ENCODE measurements around the gene HRG.

HRG gene

DNA sequence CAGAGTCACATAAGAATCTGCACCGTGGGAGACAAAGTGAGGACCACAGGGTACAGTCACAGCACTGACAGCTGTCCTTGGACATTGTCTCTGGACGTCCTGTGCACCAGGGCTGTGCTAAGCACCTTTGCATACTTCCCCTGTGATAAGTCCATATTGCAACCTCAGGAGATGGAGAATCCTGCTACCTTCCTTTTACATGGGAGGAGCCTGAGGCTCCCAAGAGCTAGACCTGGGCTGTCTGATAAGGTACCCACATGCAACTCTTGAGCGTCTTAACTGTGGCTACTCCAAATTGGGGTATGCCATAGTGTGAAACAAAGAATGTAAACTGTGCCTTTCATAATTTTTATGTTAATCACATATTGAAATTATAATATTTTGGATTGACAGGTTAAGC, 28.1 kb upstream of the HRG start:
- DNase-seq (ENCODE audit: low read depth in 1 of 2, low spot score in 1 of 2): no peak

- no peak for DNase-seq (ENCODE audit: low read depth in 1 of 2, low spot score in 1 of 2)
Measured at GRCh38 chr3:186638259-186638658, 27.6 kb upstream of the HRG start.

DNA sequence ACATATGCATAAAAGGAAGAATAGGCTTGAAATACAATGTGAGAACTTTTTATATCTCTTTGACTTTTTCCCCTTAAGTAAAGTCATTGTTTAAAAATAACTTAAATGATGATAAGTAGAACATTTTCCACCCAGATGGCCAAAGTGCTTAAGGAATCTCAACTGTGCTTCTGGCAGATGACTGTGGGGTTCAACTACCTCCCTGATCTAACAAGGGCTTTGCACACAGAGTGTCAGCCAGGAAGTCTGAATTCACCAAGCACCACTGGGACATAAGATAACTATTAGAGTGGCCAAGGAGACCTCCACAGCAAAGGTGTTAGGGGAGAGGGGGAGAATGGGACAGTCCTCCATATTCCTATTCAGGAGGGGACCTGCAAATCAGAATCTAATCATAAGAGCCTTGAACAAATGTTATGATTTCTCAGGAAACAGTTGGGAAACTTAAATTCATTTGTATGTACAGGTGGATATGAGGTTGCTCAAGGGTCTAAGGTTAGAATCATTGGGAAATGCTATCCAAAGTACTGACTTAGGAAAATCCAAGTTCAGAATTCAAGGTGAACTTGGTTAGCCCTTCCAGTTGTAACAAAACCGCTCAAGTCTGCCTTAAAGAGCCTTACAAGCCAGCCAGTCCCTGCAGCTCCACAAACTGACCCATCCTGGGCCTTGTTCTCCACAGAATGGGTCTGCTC, 25.9 kb upstream of the HRG start, which contains the start of gene FETUB:
Gene FETUB, plus strand, starts transcription at position 622 of the 695 bp plus-strand sequence. Its CDS starts 62 bp downstream, at position 684.
- DNase-seq (ENCODE audit: low read depth in 1 of 2, low spot score in 1 of 2): no peak

GRCh38 chr3:186640473-186640818, 25.4 kb upstream of the HRG start:
- DNase-seq (ENCODE audit: low read depth in 1 of 2, low spot score in 1 of 2): no peak

DNA sequence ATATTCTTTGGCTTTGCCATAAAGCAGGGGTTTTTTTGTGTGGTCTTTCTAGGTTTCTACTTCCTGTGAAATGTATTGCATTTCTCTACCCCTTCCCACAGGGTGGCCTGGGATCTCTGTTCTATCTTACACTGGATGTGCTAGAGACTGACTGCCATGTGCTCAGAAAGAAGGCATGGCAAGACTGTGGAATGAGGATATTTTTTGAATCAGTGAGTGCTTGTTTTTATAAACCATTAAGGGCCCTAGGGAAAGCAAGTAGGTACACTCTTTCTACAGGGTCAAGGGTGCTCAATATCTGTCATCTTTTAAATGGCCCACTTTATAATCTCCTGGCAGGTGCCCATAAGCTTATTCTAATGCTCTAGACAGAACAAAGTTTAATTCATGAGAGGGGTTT, 24.9 kb upstream of the HRG start:
- DNase-seq (ENCODE audit: low read depth in 1 of 2, low spot score in 1 of 2): no peak

GRCh38 chr3:186642014-186642413, 23.8 kb upstream of the HRG start:
- DNase-seq (ENCODE audit: low read depth in 1 of 2, low spot score in 1 of 2): no peak

- DNase-seq (ENCODE audit: low read depth in 1 of 2, low spot score in 1 of 2): no peak
Measured at GRCh38 chr3:186643493-186643892, 22.3 kb upstream of the HRG start.

DNA sequence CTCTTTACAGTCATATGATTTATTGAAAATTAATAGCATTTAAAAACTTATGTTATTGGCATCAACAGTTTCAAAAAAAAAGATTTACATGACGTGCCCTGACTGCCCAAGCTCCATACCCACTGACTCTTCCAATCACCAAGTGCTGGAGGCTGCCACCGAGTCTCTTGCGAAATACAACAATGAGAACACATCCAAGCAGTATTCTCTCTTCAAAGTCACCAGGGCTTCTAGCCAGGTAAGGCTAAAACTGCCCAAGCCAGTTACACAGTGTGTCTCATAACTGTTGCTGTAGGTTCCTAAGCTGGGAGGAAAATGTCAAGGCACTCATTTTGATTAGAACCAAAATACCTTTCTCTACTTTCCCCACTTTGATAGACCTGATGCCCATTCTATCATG, 21.1 kb upstream of the HRG start:
- DNase-seq (ENCODE audit: low read depth in 1 of 2, low spot score in 1 of 2): no peak

DNA sequence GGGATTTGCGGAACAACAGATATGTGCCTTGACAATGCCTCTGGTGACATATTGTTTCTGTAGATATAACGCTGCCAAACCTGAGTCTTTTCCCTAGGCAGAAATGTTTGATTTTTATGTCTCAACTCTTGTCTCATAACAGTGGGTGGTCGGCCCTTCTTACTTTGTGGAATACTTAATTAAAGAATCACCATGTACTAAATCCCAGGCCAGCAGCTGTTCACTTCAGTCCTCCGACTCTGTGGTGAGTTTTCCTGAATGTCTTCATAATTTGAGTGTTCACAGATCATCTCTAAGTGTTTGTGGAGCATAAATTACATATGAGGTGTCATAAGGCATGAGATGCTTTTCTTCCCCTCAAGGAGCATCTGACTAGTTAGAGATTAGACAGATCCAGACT, 19.7 kb upstream of the HRG start:
- no peak for DNase-seq (ENCODE audit: low read depth in 1 of 2, low spot score in 1 of 2)

GRCh38 chr3:186646841-186647240, 19.0 kb upstream of the HRG start:
- no peak for DNase-seq (ENCODE audit: low read depth in 1 of 2, low spot score in 1 of 2)

DNA sequence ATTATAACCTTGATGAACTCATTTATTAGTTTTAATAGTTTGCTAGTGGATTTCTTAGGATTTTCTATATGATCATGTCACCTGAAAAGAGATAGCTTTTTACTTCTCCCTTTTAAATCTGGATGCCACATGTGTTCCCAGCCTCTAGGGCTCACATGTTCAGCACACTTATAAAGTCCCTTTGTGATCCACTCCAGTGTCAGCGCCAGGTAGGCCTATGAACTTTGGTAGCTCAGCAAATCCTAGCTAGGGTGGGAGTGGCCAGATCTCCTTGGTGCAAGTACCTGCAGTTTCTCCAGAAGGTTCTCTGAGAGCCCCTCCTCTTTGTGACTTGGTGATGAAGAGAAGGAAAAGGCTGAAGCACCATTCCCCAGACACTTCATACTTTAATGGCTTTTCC, 17.0 kb upstream of the HRG start:
- no peak for DNase-seq (ENCODE audit: low read depth in 1 of 2, low spot score in 1 of 2)

DNA sequence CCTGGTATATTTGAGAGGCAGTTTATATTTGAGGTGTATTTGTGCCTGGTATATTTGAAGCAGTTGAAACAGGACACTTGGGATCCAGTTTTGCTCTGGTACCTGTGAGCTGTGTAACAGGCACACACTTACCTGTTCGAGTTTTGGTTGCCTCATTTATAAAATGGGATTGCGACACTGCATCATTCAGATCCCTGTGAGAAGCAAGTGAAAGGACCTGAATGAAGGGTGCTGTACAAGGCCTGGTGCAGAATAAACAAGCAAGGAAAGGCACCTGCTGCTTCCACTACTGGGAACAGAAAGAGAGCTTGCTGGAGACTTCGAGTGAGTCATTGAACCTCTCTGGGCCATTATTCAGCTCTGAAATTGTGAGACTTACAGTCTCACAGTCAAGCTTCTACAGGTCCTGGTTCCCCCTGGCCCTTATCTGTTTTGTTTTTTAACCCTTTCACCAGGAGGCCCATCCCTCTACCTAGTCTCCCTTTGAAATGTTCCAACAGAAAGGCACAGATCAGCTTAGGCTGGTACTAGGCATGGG, 14.1 kb upstream of the HRG start:
- no peak for DNase-seq (ENCODE audit: low read depth in 1 of 2, low spot score in 1 of 2)

DNA sequence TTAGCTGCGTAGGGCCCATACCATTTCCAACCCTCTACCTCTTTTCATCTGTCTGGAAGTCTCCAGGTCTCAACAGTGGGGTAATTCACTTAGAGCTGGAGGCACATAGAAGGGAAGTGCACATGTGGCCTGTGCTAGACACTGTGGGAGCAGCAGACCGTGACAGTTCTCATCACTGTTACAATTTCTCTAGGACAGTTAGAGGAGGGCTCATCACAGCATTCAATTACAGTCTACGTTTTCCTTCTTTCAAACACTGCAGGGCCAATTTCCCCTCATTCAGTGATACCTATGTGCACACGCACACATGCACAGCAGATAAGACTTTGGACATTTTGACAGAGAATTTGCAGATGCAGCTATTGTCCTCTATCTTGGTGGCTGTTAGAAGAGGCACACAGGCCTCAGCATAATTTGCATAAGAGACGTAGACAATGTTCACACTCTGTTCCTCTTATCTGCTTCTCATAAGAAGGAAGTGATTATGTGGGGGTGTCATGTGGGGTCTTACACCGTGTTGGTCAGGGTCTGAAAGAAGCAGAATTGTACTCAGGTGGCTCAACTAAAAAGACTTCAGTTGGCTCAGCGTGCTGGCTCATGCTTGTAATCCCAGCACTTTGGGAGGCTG, 12.6 kb upstream of the HRG start:
- DNase-seq (ENCODE audit: low read depth in 1 of 2, low spot score in 1 of 2): no peak

DNA sequence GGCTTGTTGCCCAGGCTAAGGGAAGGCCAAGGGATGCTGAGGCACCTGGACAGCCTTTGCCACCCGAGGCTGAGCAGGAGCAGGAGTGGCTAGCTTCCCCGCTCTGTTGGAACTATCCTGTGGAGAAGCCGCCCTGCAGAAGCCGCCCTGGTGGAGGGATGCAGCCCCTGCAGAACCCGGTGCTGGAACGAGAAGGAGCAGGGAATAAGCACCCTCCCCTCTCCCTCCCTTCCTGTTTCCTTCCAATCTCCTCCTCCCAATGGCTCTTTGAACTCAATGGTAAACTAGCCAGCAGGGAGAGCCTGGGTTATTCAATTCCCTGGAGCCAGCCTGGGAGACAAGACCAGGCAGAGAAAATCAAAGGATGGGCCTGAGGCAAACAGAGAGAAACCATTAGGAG, 11.8 kb upstream of the HRG start:
- no peak for DNase-seq (ENCODE audit: low read depth in 1 of 2, low spot score in 1 of 2)

DNA sequence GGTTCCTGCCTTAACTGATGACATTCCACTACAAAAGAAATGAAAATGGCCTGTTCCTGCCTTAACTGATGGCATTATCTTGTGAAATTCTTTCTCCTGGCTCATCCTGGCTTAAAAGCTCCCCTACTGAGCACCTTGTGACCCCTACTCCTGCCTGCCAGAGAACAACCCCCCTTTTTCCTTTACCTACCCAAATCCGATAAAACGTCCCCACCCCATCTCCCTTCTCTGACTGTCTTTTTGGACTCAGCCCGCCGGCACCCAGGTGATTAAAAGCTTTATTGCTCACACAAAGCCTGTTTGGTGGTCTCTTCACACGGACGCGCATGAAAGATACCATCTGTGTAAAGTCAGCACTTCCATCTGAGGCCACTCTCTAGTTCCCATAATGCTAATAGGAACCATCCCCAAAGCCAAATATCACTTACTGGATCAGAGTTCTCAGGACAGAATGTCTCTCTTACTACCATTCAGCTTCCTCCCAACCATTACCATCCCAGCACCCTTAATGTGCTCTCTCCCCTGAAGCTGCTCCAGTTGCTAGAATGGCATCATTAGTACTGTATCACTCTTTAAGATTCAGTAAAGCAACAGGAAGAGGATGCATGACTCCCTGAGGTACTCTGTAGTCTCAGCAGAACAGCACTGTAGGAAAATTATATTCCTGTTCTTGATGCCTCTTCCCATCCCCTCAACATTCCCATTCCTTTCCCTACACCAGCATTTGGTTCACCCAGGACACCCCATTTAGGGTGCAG, 2.3 kb upstream of the HRG start:
- no peak for DNase-seq (ENCODE audit: low read depth in 1 of 2, low spot score in 1 of 2)

DNA sequence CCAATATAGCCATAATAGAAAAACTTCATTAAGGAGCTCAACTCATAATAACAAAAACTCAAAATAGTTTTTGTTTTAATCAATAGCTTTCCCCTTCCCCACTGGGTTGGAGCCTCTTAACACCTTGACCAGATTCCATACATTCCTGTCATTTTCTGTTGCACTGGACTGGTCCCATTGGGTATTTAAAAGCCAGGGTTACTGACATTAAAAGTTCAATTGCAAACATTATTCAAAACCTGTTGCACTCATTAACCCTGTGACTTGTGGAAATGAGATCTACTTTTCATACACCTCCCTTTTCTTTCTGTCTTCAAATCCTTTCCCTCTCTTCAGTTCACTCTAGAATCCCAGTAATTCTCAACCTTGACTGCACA, 1.7 kb upstream of the HRG start:
- no peak for DNase-seq (ENCODE audit: low read depth in 1 of 2, low spot score in 1 of 2)

- no peak for DNase-seq (ENCODE audit: low read depth in 1 of 2, low spot score in 1 of 2)
Measured at GRCh38 chr3:186664506-186664905, 1.3 kb upstream of the HRG start.

GRCh38 chr3:186668426-186668825, 2.6 kb downstream of the HRG start:
- no peak for DNase-seq (ENCODE audit: low read depth in 1 of 2, low spot score in 1 of 2)

- no peak for DNase-seq (ENCODE audit: low read depth in 1 of 2, low spot score in 1 of 2)
Measured at GRCh38 chr3:186669378-186670084, 3.7 kb downstream of the HRG start.

GRCh38 chr3:186670155-186670554, 4.3 kb downstream of the HRG start:
- no peak for DNase-seq (ENCODE audit: low read depth in 1 of 2, low spot score in 1 of 2)

- no peak for DNase-seq (ENCODE audit: low read depth in 1 of 2, low spot score in 1 of 2)
Measured at GRCh38 chr3:186671051-186671450, 5.2 kb downstream of the HRG start.

DNA sequence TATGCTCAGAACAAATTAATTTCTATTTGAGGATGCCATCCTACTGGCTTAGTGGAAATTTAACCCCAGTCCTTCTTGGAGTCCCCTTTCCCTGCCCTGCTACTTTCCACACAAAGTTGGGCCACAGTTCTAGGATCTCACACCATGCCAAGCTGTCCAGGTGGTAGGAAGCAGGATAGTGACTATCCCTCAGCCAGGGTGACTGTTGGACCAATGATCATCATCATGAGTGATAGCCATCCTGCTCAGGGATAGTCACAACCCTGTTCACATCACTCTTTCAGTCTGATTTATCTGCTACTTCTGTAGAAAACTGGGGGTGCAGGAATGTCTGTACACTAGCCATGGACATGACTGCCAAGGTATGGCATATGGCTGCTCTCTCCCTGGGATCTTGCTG, 12.8 kb downstream of the HRG start:
- no peak for DNase-seq (ENCODE audit: low read depth in 1 of 2, low spot score in 1 of 2)

Measured in activated T-helper 1 cell treated with anti-CD3 and anti-CD28 coated beads, Interleukin-2, amount 50 U/mL, for 16 hours (primary cell).